H1 (cell line): ENCODE data around the gene NPC1L1.

ENCODE experiments used
- ATF2 ChIP-seq: IDR thresholded peaks from 2 replicates; pipeline ENCODE4 v1.6.1; 2012; ENCODE audit warnings: low read length, inconsistent platforms
- SP1 ChIP-seq: IDR thresholded peaks from 2 replicates; pipeline ENCODE4 v1.6.1; 2011; ENCODE audit warnings: low read depth, low read length
- TF ChIP-seq, protein P1 (sequence below), 3 experiments: IDR thresholded peaks; 1 replicate in 2 of 3; 2 replicates in 1 of 3; pipeline versions ENCODE4 v1.5.1 to v1.6.1; 2011; ENCODE audit warnings: low read length in 3 of 3, mild to moderate bottlenecking in 3 of 3, inconsistent platforms in 2 of 3, low read depth in 1 of 3, moderate library complexity in 1 of 3; ENCODE audit not compliant: insufficient read depth in 1 of 3; ENCODE audit errors: control extremely low read depth in 1 of 3

DNA sequence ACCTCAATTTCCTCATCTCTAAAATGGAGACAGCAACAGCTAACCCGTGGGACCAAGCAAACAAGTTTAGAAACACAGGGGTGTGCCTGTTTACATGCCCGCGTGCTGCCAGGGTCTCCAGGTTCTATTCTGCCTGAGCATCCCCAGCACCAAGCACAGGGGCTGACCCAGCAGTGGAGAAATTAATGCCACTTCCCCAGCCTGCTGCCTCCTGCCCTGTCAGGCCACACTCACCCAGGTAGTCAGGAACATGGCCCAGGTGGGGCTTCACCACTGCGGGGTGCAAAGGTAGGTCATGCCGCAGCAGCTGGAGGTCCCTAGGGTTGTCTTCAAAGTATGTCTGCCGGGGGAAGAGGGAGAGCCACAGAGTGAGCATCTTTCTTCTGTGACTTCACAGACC is 26.8 kb upstream of the NPC1L1 start:
- TF ChIP-seq ATF2 (no peak), SP1 (no peak)
- TF ChIP-seq, protein P1, sequence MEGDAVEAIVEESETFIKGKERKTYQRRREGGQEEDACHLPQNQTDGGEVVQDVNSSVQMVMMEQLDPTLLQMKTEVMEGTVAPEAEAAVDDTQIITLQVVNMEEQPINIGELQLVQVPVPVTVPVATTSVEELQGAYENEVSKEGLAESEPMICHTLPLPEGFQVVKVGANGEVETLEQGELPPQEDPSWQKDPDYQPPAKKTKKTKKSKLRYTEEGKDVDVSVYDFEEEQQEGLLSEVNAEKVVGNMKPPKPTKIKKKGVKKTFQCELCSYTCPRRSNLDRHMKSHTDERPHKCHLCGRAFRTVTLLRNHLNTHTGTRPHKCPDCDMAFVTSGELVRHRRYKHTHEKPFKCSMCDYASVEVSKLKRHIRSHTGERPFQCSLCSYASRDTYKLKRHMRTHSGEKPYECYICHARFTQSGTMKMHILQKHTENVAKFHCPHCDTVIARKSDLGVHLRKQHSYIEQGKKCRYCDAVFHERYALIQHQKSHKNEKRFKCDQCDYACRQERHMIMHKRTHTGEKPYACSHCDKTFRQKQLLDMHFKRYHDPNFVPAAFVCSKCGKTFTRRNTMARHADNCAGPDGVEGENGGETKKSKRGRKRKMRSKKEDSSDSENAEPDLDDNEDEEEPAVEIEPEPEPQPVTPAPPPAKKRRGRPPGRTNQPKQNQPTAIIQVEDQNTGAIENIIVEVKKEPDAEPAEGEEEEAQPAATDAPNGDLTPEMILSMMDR (IDR thresholded peaks at IDR 0.05; ENCODE audit: control extremely low read depth in 1 of 3, insufficient read depth in 1 of 3, low read depth in 1 of 3, low read length in 3 of 3) = no peak
